Esophagus squamous epithelium (tissue), 5 donors: ENCODE results near the gene DCHS1. TPM values are rescaled to one million over a fixed set of nuclear protein-coding genes. Genes with fewer than 3 reads are reported as not detected.
A peak's percentile ranks its signal among the peaks of the same experiment; 100 is the strongest.

Source experiments
- DNase-seq: peaks from one replicate; lab custom pipeline; 2025; lab: John Stamatoyannopoulos, UW
- H3K27ac ChIP-seq, 4 donors: fragments of 200-600 bp; sonication (generic); one replicate each; pipeline ENCODE4 v1.5.1; 2016 to 2019; ENCODE audit warnings: mild to moderate bottlenecking in 1 of 4
- H3K27me3 ChIP-seq, 4 donors: fragments of 200-600 bp; sonication (generic); 1 replicate in 3 of 4; 2 replicates in 1 of 4; pipeline versions ENCODE4 v1.5.1 to v1.6.0; 2017 to 2021; ENCODE audit warnings: antibody characterized with exemption in 1 of 4
- H3K36me3 ChIP-seq, 3 donors: fragments of 200-600 bp; sonication (generic); one replicate each; pipeline ENCODE4 v1.5.1; 2016 to 2019
- H3K4me1 ChIP-seq, 3 donors: fragments of 200-600 bp; sonication (generic); one replicate each; pipeline ENCODE4 v1.5.1; 2017 to 2019
- H3K4me3 ChIP-seq, 4 donors: fragments of 200-600 bp; sonication (generic); 1 replicate in 3 of 4; 2 replicates in 1 of 4; pipeline ENCODE4 v1.5.1; 2016 to 2019; ENCODE audit warnings: mild to moderate bottlenecking in 2 of 4, moderate library complexity in 1 of 4
- H3K9me3 ChIP-seq, 3 donors: fragments of 200-600 bp; sonication (generic); one replicate each; pipeline ENCODE4 v1.5.1; 2016 to 2019
- CTCF ChIP-seq, 6 experiments: fragments of 450-650 bp in 4 of 6; fragments of 200-600 bp in 2 of 6; sonication (generic) in 2 of 6; IDR thresholded peaks; one replicate each; pipeline ENCODE4 v1.5.1; 2016 to 2019; ENCODE audit warnings: antibody characterized with exemption in 6 of 6, mild to moderate bottlenecking in 4 of 6, moderate library complexity in 4 of 6
- POLR2A ChIP-seq, 4 donors: fragments of 450-650 bp; IDR thresholded peaks; one replicate each; pipeline ENCODE4 v1.6.1; 2017; ENCODE audit warnings: antibody characterized with exemption in 4 of 4, mild to moderate bottlenecking in 4 of 4, moderate library complexity in 3 of 4
- WGBS, 2 donors: methylation state at CpG; one replicate each; pipeline ENCODE4 v1.1.5; 2018; 5-methylcytosine and 5-hydroxymethylcytosine counted together
- intact Hi-C: fragments of 100-400 bp; cut with DNase I; formaldehyde crosslinking; loops from one replicate; pipeline ENCODE4 v1.15.0; 2022
- total RNA-seq, 4 donors: library from RNA; depleted of rRNA; stranded (reverse); fragments of >200 nt; gene quantifications; one replicate each; pipeline ENCODE4 v1.1.0, GENCODE V29; 2016
- donor health status: DM: yes; HTN: yes; CAD: no.

DCHS1 gene
- total RNA-seq, 4 donors from 2014 or later = 1.1 to 9.9 (median 2.3) TPM

DNA sequence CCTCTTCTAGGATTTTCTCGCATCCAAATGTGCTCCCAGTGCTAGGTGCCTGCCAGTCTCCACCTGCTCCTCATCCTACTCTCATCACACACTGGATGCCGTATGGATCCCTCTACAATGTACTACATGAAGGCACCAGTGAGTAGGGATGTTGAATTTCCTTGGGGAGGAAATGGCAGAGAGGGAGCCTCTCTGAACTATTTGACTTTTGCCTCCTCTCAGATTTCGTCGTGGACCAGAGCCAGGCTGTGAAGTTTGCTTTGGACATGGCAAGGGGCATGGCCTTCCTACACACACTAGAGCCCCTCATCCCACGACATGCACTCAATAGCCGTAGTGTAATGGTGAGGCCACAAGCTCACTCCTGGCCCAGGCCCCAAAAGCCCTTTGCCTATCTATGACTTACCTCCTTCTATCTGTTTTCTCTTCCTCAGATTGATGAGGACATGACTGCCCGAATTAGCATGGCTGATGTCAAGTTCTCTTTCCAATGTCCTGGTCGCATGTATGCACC is 46.0 kb downstream of the DCHS1 start:
- H3K4me1 ChIP-seq = peaks cover 16 to 84% (median 56%) of the 10 kb centered on the region in 3 donors
- H3K27me3 ChIP-seq = no peaks in the 10 kb centered on the region
- no peak for DNase-seq
- peaks cover 29 to 44% (median 29%) of the 10 kb centered on the region in 3 donors for H3K36me3 ChIP-seq
- no peak overlapping the region for H3K4me3 ChIP-seq
- no peaks in the 10 kb centered on the region for H3K9me3 ChIP-seq
- WGBS, 2 donors = 76 to 78% methylated on average over 6 to 8 of the region's 8 CpGs
- intact Hi-C loops = loop anchor here (10.0 kb wide), 1 partner anchor 125 kb away; the partner anchor contains the start of genes ARFIP2 and TIMM10B
- TF ChIP-seq CTCF (IDR thresholded peaks at IDR 0.05) (no peak), POLR2A (IDR thresholded peaks at IDR 0.05) (no peak)
- H3K27ac ChIP-seq = peak overlapping the region; percentile 90 to 99 (median 96)

GRCh38 chr11:6608726-6609501 is 46.7 kb downstream of the DCHS1 start:
- intact Hi-C loops = no loop called here
- peak overlapping the region; percentile 90 to 99 (median 96) for H3K27ac ChIP-seq
- peaks cover 29 to 38% (median 29%) of the 10 kb centered on the region in 3 donors for H3K36me3 ChIP-seq
- WGBS, 2 donors = 73 to 87% methylated on average over 7 to 11 of the region's 14 CpGs
- H3K9me3 ChIP-seq = no peaks in the 10 kb centered on the region
- DNase-seq = no peak
- H3K27me3 ChIP-seq = no peaks in the 10 kb centered on the region
- no peak overlapping the region for H3K4me3 ChIP-seq
- peaks cover 16 to 88% (median 58%) of the 10 kb centered on the region in 3 donors for H3K4me1 ChIP-seq
- TF ChIP-seq CTCF (IDR thresholded peaks at IDR 0.05) = no peak
- no peak for TF ChIP-seq POLR2A (IDR thresholded peaks at IDR 0.05)

DNA sequence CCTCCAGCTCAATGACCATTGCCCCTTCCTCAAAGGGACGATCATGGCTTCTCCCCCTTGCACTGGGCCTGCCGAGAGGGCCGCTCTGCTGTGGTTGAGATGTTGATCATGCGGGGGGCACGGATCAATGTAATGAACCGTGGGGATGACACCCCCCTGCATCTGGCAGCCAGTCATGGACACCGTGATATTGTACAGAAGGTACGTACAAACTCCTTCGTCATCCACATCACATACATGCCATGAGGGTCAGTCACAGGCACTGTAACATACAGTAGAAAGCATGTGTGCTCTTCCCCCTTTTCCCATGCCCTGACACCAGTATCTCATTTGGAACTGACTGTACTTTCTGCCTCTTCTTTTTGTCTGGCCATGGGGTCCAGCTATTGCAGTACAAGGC is 47.6 kb downstream of the DCHS1 start:
- Histone ChIP-seq H3K27me3 (no peaks in the 10 kb centered on the region), H3K36me3 (peaks cover 29 to 38% (median 29%) of the 10 kb centered on the region in 3 donors), H3K4me1 (peaks cover 16 to 81% (median 53%) of the 10 kb centered on the region in 3 donors), H3K27ac (peak overlapping the region; percentile 90 to 99 (median 96)), H3K4me3 (peak overlapping the region in 1 of 4 donors; percentile 88), H3K9me3 (no peaks in the 10 kb centered on the region)
- 63 to 91% methylated on average over 2 to 9 of the region's 9 CpGs for WGBS, 2 donors
- no peak for DNase-seq
- intact Hi-C loops = no loop called here
- TF ChIP-seq POLR2A (IDR thresholded peaks at IDR 0.05) = no peak
- no peak for TF ChIP-seq CTCF (IDR thresholded peaks at IDR 0.05)

DNA sequence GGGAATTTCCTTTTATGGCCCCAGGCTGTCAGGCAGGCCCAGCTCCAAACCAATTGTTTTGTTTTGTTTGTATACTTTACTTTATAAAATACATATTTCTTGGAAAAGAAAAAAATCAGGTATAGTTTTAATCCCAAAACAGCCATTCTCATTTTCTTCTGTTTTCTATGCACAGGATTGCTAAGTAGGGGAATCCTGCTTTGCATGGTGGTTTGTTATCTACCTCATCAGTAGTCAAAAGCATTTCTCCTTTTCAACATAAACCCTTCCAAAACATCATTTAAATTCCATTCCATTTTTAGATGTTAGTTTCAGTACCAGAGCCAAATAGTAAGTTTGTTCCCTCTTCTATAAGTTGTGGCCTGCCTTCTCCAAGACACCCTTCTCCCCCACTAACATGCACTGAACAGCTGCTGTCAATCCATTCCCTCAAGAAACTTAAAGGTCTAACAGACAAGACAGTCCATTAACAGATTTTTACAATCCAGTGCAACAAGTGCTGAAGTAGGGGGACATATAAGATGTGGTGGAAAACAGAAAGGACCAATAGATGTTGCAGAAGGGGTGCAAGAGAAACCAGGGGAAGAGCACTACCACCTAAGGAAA is 48.3 kb downstream of the DCHS1 start:
- TF ChIP-seq POLR2A (IDR thresholded peaks at IDR 0.05) (no peak), CTCF (IDR thresholded peaks at IDR 0.05) (no peak)
- Histone ChIP-seq H3K4me1 (peaks cover 21 to 83% (median 53%) of the 10 kb centered on the region in 3 donors), H3K9me3 (no peaks in the 10 kb centered on the region), H3K36me3 (peaks cover 29 to 38% (median 29%) of the 10 kb centered on the region in 3 donors), H3K27me3 (no peaks in the 10 kb centered on the region), H3K27ac (peak overlapping the region; percentile 90 to 99 (median 96)), H3K4me3 (peak overlapping the region in 2 of 4 donors; percentile 10 to 88)
- intact Hi-C loops = no loop called here
- no peak for DNase-seq
